ENCODE measurements around the gene PFDN6.
"Not testable (repeated sequence)": the region's sequence is repeated elsewhere in the genome, so short reads cannot be mapped to it uniquely, and the experiment has no call there.

PFDN6 gene

GRCh38 chr6:33288921-33289783, at the start of gene PFDN6, which contains the start of gene WDR46:
Gene PFDN6, plus strand, starts transcription at chr6:33289601. Its CDS starts 256 bp downstream, at chr6:33289857.
Gene WDR46, minus strand, starts transcription at chr6:33289239. Its CDS starts 69 bp downstream, at chr6:33289170.
- H3K4me3 Mint-ChIP-seq, result peak within 1 kb of the TSS; percentile 99
- H3K4me1 Mint-ChIP-seq (ENCODE audit: low read depth), result peaks cover 32% of the 10 kb centered on the region
- H3K36me3 Mint-ChIP-seq (ENCODE audit: low read depth), result peaks cover 38% of the 10 kb centered on the region
- no peaks in the 10 kb centered on the region for H3K9me3 Mint-ChIP-seq
- no peaks in the 10 kb centered on the region for H3K27me3 Mint-ChIP-seq (ENCODE audit: low read depth)
- peak within 1 kb of the TSS; percentile 86 for H3K27ac Mint-ChIP-seq

GRCh38 chr6:33241968-33242367, 47.4 kb upstream of the PFDN6 start:
- H3K27ac Mint-ChIP-seq, result no peak overlapping the region
- H3K27me3 Mint-ChIP-seq (ENCODE audit: low read depth), result peaks cover 30% of the 10 kb centered on the region
- H3K36me3 Mint-ChIP-seq (ENCODE audit: low read depth), result no peaks in the 10 kb centered on the region
- peaks cover 7% of the 10 kb centered on the region for H3K4me1 Mint-ChIP-seq (ENCODE audit: low read depth)
- no peak overlapping the region for H3K4me3 Mint-ChIP-seq
- H3K9me3 Mint-ChIP-seq, result no peaks in the 10 kb centered on the region

DNA sequence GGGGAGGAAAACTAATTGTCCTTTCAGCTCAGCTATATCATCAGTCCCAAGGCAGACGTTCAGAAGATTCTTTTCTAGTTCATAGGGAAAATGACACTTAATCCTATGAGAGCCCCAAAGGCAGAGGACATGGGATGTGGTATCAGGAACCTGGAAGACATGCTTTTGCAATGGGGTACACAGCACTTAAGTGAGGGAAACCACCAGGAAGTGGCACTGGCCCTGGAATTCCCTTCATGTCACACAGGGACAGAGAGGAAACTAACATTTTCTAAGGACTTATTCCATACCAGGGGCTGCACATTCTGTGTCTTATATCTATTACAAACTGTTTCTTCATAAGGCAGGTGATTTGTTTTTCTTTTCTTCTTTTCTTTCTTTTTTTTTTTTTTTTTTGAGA, 45.9 kb upstream of the PFDN6 start:
- peaks cover 22% of the 10 kb centered on the region for H3K27me3 Mint-ChIP-seq (ENCODE audit: low read depth)
- no peak overlapping the region for H3K27ac Mint-ChIP-seq
- H3K9me3 Mint-ChIP-seq, result no peaks in the 10 kb centered on the region
- H3K4me1 Mint-ChIP-seq (ENCODE audit: low read depth), result peaks cover 9% of the 10 kb centered on the region
- no peaks in the 10 kb centered on the region for H3K36me3 Mint-ChIP-seq (ENCODE audit: low read depth)
- H3K4me3 Mint-ChIP-seq, result no peak overlapping the region

GRCh38 chr6:33247977-33248642, 41.3 kb upstream of the PFDN6 start:
- Mint-ChIP-seq H3K4me1 (ENCODE audit: low read depth) (peaks cover 28% of the 10 kb centered on the region), H3K4me3 (peak overlapping the region; percentile 91), H3K36me3 (ENCODE audit: low read depth) (peaks cover 24% of the 10 kb centered on the region), H3K27me3 (ENCODE audit: low read depth) (peaks cover 8% of the 10 kb centered on the region), H3K27ac (peak overlapping the region; percentile 94), H3K9me3 (no peaks in the 10 kb centered on the region)

DNA sequence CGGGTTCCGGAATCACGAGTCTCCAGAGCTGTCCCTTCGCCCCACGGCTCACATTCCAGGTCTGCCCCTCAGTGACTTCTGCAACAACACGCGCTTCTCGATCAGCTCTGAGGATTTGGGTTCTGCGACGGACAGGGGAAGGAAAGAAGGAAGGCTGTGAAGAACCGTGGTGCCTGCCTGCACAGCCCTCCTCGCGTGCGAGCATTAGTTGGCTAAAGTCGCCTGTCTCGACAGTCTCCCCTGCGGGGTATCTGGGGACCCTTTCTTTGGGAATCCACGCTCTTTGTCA, 40.8 kb upstream of the PFDN6 start:
- H3K27ac Mint-ChIP-seq, result peak overlapping the region; percentile 94
- H3K4me1 Mint-ChIP-seq (ENCODE audit: low read depth), result peaks cover 28% of the 10 kb centered on the region
- H3K9me3 Mint-ChIP-seq, result no peaks in the 10 kb centered on the region
- H3K36me3 Mint-ChIP-seq (ENCODE audit: low read depth), result peaks cover 24% of the 10 kb centered on the region
- H3K27me3 Mint-ChIP-seq (ENCODE audit: low read depth), result peaks cover 4% of the 10 kb centered on the region
- peak overlapping the region; percentile 91 for H3K4me3 Mint-ChIP-seq

- Mint-ChIP-seq H3K27me3 (ENCODE audit: low read depth) (peaks cover 4% of the 10 kb centered on the region), H3K36me3 (ENCODE audit: low read depth) (peaks cover 24% of the 10 kb centered on the region), H3K9me3 (no peaks in the 10 kb centered on the region), H3K4me1 (ENCODE audit: low read depth) (peaks cover 28% of the 10 kb centered on the region), H3K27ac (peak overlapping the region; percentile 94), H3K4me3 (peak overlapping the region; percentile 91)
Observed at GRCh38 chr6:33248932-33249731, 40.3 kb upstream of the PFDN6 start.

DNA sequence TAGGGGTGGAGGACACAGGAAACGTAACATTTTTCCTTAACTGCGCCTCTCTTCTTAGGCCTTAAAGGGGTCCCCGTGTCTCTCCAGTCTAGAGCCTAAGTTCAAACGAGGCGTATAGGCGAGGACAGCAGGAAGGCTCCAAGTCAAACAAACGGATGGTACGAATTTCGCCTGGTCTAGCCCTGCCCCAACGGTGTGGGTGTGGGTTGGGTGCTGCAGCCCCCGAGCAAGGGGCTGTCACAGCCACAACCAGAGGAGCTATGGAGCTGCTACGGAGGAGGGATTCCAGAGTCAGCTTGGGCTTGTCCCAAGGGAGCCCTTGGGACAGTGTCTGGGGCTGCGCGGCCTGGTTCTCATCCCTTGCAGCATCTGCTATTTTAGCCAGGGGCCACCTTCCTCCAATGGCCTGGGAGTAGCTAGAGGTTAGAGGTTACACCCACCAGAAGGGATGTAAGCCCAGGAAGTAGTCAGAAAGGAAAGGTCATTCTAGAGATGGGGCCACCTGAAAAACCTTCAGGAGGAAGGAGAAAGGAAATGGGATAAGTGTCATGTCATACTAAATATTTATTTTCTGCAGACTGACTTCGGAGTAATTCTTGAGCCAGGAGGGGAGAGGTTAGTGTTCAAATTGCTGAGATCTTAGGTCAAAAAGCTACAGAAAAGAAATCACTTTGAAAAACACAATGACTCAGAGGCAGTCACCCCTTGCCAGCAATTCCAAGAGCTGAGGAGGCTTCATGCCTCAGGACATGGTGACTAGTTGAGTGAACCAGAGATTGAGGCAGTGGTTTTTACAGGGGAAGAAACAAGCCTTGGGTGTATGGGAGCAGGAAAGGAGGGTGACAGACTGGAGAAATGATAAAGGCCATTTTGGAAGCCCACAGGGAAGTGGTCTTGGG, 39.4 kb upstream of the PFDN6 start:
- Mint-ChIP-seq H3K4me1 (ENCODE audit: low read depth) (peaks cover 28% of the 10 kb centered on the region), H3K9me3 (no peaks in the 10 kb centered on the region), H3K27ac (peak overlapping the region; percentile 94), H3K36me3 (ENCODE audit: low read depth) (peaks cover 26% of the 10 kb centered on the region), H3K27me3 (ENCODE audit: low read depth) (peaks cover 4% of the 10 kb centered on the region), H3K4me3 (peak overlapping the region; percentile 91)

DNA sequence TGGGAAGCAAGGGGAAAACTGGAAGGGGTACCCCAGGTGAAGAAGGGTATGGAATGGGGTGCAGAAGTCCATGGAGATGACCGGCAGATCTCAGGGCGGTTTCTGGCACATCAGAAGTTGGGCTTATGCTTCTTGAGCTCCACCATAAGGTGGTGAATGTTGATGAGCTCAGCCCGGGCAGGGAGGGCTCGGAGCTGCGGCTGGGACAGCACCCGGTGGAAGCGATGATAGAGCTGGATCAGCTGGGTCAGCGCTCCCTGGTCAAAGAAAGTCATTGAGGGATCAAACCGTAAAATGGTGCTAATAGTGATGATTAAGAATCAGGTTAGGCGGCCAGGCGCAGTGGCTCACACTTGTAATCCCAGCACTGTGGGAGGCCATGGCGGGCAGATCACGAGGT, 38.7 kb upstream of the PFDN6 start:
- Mint-ChIP-seq H3K9me3 (no peaks in the 10 kb centered on the region), H3K4me1 (ENCODE audit: low read depth) (peaks cover 29% of the 10 kb centered on the region), H3K36me3 (ENCODE audit: low read depth) (peaks cover 27% of the 10 kb centered on the region), H3K4me3 (peak overlapping the region; percentile 91), H3K27ac (peak overlapping the region; percentile 94), H3K27me3 (ENCODE audit: low read depth) (peaks cover 3% of the 10 kb centered on the region)

DNA sequence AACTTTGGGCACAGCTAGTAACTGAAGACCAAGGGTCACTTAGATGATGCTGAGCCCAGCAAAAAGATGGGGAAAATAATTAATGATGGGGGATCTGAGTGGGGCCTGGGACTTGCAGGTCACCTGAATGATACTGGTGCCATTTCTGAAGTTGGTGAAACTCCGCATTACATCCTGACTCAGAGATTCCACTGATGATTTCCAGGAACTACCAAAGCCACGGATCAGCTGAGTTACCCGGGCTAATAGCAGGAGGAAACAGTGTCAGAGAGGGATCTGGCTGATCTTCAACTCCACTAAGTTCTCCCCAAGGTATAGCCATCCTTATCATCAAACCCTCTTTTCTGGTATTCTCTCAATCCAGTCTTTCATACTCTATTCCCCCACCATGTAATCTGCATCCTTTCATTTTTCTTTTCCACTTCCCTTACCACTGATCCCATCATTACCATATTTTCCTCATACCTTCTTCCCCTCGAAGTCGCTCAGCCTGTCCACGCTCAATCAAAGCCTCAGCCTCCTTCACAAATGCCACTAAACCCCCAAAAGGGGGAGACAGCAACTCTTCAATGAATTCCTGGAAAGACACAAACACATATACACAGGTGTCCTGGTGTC, 37.9 kb upstream of the PFDN6 start:
- Mint-ChIP-seq H3K9me3 (no peaks in the 10 kb centered on the region), H3K27me3 (ENCODE audit: low read depth) (no peaks in the 10 kb centered on the region), H3K4me3 (peak overlapping the region; percentile 41), H3K4me1 (ENCODE audit: low read depth) (peaks cover 30% of the 10 kb centered on the region), H3K36me3 (ENCODE audit: low read depth) (peaks cover 27% of the 10 kb centered on the region), H3K27ac (peak overlapping the region; percentile 39)

GRCh38 chr6:33252759-33253158, 36.6 kb upstream of the PFDN6 start:
- Mint-ChIP-seq H3K27ac (no peak overlapping the region), H3K36me3 (ENCODE audit: low read depth) (peaks cover 29% of the 10 kb centered on the region), H3K27me3 (ENCODE audit: low read depth) (no peaks in the 10 kb centered on the region), H3K4me1 (ENCODE audit: low read depth) (peaks cover 30% of the 10 kb centered on the region), H3K9me3 (no peaks in the 10 kb centered on the region), H3K4me3 (no peak overlapping the region)

GRCh38 chr6:33254591-33254990, 34.8 kb upstream of the PFDN6 start:
- Mint-ChIP-seq H3K27me3 (ENCODE audit: low read depth) (no peaks in the 10 kb centered on the region), H3K9me3 (no peaks in the 10 kb centered on the region), H3K4me3 (no peak overlapping the region), H3K27ac (no peak overlapping the region), H3K36me3 (ENCODE audit: low read depth) (peaks cover 30% of the 10 kb centered on the region), H3K4me1 (ENCODE audit: low read depth) (peaks cover 23% of the 10 kb centered on the region)

DNA sequence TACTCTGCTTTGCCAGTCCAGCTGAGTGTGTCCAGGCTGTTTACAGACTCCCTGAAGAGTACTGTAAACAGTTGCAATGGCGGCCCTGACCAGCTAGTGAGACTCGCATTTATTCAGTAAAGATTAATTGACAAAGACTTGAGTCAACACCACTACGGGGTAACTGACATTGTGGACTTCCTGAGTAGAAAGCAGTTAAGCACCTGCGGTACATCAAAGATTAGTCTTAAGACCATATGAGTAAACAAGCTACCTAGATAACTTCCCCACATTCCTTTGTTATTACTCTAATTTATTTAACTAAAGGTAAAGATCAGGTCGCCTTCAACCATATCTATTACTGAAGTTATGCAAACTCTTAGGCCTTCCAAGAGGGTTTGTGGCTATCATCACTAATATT, 30.4 kb upstream of the PFDN6 start:
- Mint-ChIP-seq H3K4me3 (no peak overlapping the region), H3K27me3 (ENCODE audit: low read depth) (no peaks in the 10 kb centered on the region), H3K36me3 (ENCODE audit: low read depth) (peaks cover 26% of the 10 kb centered on the region), H3K4me1 (ENCODE audit: low read depth) (peaks cover 3% of the 10 kb centered on the region), H3K27ac (no peak overlapping the region), H3K9me3 (no peaks in the 10 kb centered on the region)

GRCh38 chr6:33262490-33262889, 26.9 kb upstream of the PFDN6 start:
- not testable (repeated sequence) for H3K27me3 Mint-ChIP-seq (ENCODE audit: low read depth); H3K27ac Mint-ChIP-seq; H3K4me3 Mint-ChIP-seq; H3K9me3 Mint-ChIP-seq; H3K4me1 Mint-ChIP-seq (ENCODE audit: low read depth)
- H3K36me3 Mint-ChIP-seq (ENCODE audit: low read depth), result peaks cover 32% of the 10 kb centered on the region

Measured in T-helper 1 cell treated with Interleukin-12 subunit alpha and Interleukin-12 subunit beta and Interleukin-4 antibody, amounts not matched to agents 30 μg/mL and 1 μg/mL, for 36 hours (primary cell).